Measurements from ENCODE around the gene CLDND1.

Gene CLDND1

DNA sequence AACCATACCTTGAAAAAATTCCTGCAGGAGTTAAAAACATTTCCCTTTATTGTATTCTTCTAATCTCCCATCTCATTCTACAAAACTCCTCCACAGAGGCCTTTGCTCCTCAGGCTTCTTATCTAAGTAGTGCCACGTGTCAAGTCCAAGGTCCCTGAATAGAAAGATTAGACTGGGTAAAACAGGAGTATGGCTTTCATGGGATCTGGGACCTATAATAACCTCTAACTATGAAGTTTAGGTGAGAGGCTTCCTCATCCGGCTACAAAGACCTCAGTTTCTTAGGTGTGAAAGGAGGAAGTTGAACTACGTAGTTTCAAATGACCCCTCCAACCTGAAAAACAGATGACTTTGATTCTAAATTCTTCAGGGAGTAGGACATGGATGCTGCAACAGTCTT lies 29.1 kb upstream of the CLDND1 start:
- no peak for DNase-seq (ENCODE audit: low read depth in 2 of 2)

DNA sequence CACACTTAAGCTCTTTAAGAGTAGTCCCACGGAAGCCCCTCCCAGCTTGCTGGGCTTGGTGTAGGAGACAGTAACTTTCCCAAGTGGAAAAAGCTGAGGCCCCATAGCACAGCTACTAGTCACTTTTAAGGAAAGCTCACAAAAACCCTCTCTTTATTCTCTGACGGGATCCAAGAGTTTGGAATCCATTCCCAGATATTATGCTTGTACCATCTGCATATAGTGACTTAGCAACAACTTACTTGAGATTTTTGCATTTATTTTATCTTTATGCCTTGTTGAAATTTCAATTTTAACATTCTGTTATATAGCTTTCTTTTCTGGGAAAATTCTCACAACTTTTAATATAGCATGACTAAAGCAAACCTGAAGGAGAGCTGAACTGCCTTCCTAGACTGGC lies 28.5 kb upstream of the CLDND1 start:
- no peak for DNase-seq (ENCODE audit: low read depth in 2 of 2)

DNA sequence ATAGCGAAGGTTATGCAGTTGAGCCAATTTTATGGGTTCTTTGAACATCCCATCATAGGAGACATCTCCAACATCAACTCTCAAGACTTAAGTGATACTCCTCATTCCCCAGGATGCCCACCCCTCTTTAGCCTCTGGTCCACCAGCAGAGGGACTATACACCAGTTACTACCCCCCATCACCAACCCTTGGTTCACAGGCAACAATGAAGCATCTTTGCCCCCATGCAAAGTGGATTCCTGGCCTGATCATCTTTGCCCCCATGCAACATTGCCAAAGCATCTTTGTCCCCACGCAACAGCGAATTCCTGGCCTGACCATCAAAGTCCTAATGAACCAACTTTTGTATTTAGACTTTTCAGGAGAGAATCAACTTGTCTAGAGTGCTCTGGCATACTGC lies 28.1 kb upstream of the CLDND1 start:
- no peak for DNase-seq (ENCODE audit: low read depth in 2 of 2)

- no peak for DNase-seq (ENCODE audit: low read depth in 2 of 2)
Measured at GRCh38 chr3:98548544-98548943, 25.8 kb upstream of the CLDND1 start.

DNA sequence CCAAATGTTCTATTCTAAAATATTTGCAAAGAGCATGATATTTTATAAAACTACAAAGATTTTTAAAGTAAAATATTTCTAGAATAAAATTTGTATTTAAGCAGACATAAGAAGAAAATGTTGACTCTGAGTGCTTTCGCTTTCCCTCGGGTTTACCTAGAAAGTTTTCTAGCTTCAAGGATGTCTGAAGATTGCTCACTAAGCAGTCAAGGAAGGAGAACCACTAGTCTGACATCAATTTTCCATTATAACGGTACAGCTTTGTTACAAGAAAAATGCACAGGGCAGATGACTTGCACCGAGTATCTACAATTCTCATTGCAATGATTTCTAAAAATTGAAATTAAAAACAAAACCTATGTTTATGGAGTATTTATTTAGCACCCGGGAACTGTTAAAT lies 23.2 kb upstream of the CLDND1 start:
- DNase-seq (ENCODE audit: low read depth in 2 of 2), result no peak

- DNase-seq (ENCODE audit: low read depth in 2 of 2), result no peak
Measured at GRCh38 chr3:98542623-98543022, 19.9 kb upstream of the CLDND1 start.

DNA sequence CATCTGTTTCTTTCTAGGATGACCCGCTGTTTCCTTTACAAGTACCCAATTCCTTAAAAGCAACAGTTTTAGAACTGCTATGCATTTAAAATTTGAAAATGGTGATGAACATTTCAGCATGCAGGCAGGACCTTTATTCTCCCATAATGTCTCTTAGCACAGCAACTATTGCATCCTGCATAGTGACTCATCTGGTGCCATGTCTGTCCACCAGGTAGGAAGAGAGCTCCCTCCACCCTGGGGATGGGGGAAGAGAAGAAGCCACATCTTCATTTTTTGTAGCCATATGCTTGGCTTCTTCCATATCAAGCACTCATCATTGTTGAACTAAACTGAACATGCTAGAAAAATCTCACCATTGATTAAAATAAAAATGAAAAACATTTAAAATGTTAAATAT lies 19.0 kb upstream of the CLDND1 start:
- no peak for DNase-seq (ENCODE audit: low read depth in 2 of 2)

- DNase-seq (ENCODE audit: low read depth in 2 of 2), result no peak
Measured at GRCh38 chr3:98540346-98540745, 17.6 kb upstream of the CLDND1 start.

DNA sequence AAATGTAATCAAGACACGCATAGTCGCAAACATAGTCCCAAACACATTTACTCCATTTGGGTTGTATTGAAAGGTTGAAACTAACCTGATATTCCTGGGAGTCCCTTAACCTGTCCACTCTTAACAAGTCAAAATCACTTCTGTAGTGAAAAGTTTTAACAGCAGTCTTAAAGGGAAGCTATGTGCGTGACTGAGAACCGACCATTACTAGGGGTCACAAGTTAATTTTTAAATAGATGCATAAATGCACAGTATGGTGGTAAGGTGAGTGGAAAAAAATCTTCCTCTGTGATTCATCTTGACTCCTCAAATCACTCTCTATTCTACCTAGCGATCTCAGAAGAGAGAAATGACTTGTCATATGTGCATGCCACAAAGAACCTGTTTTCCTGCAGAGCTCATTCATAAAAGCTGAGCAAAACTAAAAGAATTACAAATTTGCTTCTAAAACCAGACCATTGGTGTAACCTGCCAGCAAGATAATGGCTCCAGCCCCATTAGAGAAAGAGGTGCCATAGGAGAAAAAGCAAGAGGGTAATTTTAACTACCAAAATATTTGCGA lies 13.8 kb upstream of the CLDND1 start:
- no peak for DNase-seq (ENCODE audit: low read depth in 2 of 2)

DNA sequence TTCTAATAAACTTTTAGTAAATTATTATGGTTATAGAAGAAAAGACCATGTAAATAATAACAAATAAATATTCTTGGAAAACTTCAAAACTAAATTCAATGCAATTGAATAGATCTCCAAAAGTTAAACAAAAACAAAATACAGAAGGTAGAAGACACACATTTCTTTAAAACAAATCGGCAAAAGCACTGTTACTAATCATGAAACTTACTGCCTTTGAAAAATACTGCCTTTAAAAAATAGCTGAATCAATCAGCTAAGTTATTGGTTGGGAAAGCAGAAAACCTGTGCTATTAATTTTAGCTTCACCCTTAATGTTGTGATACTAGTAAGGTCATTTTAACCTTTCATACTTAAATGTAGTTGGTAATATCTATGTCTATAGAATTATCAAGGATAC lies 12.0 kb upstream of the CLDND1 start:
- DNase-seq (ENCODE audit: low read depth in 2 of 2), result no peak

- DNase-seq (ENCODE audit: low read depth in 2 of 2), result no peak
Measured at GRCh38 chr3:98534168-98534567, 11.5 kb upstream of the CLDND1 start.

DNA sequence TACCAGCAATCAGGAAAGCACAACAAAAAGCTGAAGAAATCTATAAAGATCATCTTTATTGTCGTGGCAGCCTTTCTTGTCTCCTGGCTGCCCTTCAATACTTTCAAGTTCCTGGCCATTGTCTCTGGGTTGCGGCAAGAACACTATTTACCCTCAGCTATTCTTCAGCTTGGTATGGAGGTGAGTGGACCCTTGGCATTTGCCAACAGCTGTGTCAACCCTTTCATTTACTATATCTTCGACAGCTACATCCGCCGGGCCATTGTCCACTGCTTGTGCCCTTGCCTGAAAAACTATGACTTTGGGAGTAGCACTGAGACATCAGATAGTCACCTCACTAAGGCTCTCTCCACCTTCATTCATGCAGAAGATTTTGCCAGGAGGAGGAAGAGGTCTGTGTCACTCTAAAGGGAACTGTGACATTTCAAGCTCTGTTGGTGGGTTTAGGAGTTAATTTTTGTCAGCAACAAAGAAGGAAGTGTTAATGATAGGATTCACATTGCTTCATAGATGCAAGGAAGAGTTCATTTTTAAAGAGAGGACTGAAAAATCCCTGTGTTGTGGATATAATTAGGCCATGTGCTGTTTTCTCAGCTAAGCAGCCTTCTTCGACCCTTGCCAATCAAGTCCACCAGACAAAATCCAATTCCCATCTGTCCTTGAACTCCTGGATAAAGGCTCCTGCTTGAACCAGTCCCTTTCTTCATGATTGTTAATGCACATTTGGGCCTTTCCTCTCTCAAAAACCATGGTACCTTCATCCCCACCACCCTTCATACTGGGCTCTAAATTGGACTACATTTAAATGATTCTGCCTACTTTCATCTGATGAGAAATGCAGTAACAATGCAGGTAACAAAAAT lies 10.2 kb upstream of the CLDND1 start:
- no peak for DNase-seq (ENCODE audit: low read depth in 2 of 2)

DNA sequence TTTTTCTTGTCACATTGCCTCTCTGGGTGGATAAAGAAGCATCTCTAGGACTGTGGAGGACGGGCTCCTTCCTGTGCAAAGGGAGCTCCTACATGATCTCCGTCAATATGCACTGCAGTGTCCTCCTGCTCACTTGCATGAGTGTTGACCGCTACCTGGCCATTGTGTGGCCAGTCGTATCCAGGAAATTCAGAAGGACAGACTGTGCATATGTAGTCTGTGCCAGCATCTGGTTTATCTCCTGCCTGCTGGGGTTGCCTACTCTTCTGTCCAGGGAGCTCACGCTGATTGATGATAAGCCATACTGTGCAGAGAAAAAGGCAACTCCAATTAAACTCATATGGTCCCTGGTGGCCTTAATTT lies 9.6 kb upstream of the CLDND1 start:
- no peak for DNase-seq (ENCODE audit: low read depth in 2 of 2)

GRCh38 chr3:98531622-98532274 lies 9.0 kb upstream of the CLDND1 start, which contains the start of gene GPR15:
GPR15 (plus strand) TSS chr3:98531978; CDS start chr3:98532034, 56 bp downstream.
- no peak for DNase-seq (ENCODE audit: low read depth in 2 of 2)

DNA sequence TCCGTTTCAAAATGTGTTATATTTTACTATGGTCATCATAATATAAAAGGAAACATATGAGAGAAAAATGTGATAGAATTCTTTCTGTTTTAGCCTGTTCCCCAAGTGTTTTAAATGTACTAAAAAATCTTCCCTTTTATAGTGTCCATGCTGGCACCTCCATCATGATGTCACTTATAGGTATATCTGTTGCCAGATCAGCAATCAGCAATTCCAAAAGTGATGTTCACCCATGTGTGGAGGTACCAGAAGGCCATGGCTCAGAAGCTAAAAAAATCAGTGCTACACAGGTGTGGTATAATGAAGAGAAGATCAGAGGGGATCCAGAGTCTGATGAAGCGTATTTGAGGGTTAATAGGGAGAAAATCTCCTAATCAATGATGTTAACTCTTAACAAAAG lies 8.0 kb upstream of the CLDND1 start:
- no peak for DNase-seq (ENCODE audit: low read depth in 2 of 2)

GRCh38 chr3:98529856-98530459 lies 7.3 kb upstream of the CLDND1 start:
- no peak for DNase-seq (ENCODE audit: low read depth in 2 of 2)

- no peak for DNase-seq (ENCODE audit: low read depth in 2 of 2)
Measured at GRCh38 chr3:98528474-98529346, 6.0 kb upstream of the CLDND1 start.

GRCh38 chr3:98525494-98525893 lies 2.8 kb upstream of the CLDND1 start:
- no peak for DNase-seq (ENCODE audit: low read depth in 2 of 2)

- peak in 1 of 2 donors; percentile 25 for DNase-seq (ENCODE audit: low read depth in 2 of 2)
Measured at GRCh38 chr3:98521897-98522543, 682 bp downstream of the CLDND1 start.

GRCh38 chr3:98519351-98519750 lies 3.4 kb downstream of the CLDND1 start:
- no peak for DNase-seq (ENCODE audit: low read depth in 2 of 2)

GRCh38 chr3:98518816-98519215 lies 3.9 kb downstream of the CLDND1 start:
- DNase-seq (ENCODE audit: low read depth in 2 of 2), result no peak
